SK-N-SH treated with all-trans-retinoic acid at 6 μM for 48 hours (cell line): ENCODE measurements around the gene RPS6KA2.

Experiments
- ATAC-seq: fragments of 200-7000 bp; cut with Tn5 transposase; 3 replicates; pipeline ENCODE4 v1.9.1; 2020; ENCODE audit warnings: mild to moderate bottlenecking, moderate library complexity
- ARNTL ChIP-seq: fragments of 450-650 bp; formaldehyde crosslinking; IDR thresholded peaks from 2 replicates; pipeline ENCODE4 v1.5.0; 2020; ENCODE audit warnings: low read depth, mild to moderate bottlenecking, moderate library complexity, borderline replicate concordance
- BACH2 ChIP-seq: fragments of 250-450 bp; sonication (Bioruptor Pico); IDR thresholded peaks from 2 replicates; pipeline ENCODE4 v1.9.0; 2021; ENCODE audit warnings: mild to moderate bottlenecking, borderline replicate concordance
- CREB5 ChIP-seq: fragments of 250-450 bp; sonication (Bioruptor Pico); IDR thresholded peaks from 2 replicates; pipeline ENCODE4 v1.5.1; 2020; ENCODE audit warnings: low read depth, mild to moderate bottlenecking, moderate library complexity
- CSDC2 ChIP-seq: fragments of 250-450 bp; sonication (Bioruptor Pico); IDR thresholded peaks from 2 replicates; pipeline ENCODE4 v1.5.0; 2020; ENCODE audit warnings: mild to moderate bottlenecking, moderate library complexity
- CSRNP3 ChIP-seq: fragments of 250-450 bp; sonication (Bioruptor Pico); IDR thresholded peaks from 2 replicates; pipeline ENCODE4 v1.5.1; 2021; ENCODE audit warnings: mild to moderate bottlenecking, moderate library complexity
- GLIS3 ChIP-seq: fragments of 250-450 bp; sonication (Bioruptor Pico); IDR thresholded peaks from 2 replicates; pipeline ENCODE4 v1.5.0; 2020; ENCODE audit warnings: mild to moderate bottlenecking, moderate library complexity
- POU6F1 ChIP-seq: fragments of 250-450 bp; sonication (Bioruptor Pico); IDR thresholded peaks from 2 replicates; pipeline ENCODE4 v1.8.0; 2021; ENCODE audit warnings: low read depth, mild to moderate bottlenecking, moderate library complexity, borderline replicate concordance
- PPARA ChIP-seq: fragments of 250-450 bp; sonication (Bioruptor Pico); IDR thresholded peaks from 2 replicates; pipeline ENCODE4 v1.5.0; 2020; ENCODE audit warnings: mild to moderate bottlenecking, borderline replicate concordance
- RARB ChIP-seq: fragments of 250-450 bp; sonication (Bioruptor Pico); IDR thresholded peaks from 2 replicates; pipeline ENCODE4 v1.8.0; 2021; ENCODE audit warnings: mild to moderate bottlenecking, moderate library complexity
- SNAI2 ChIP-seq: fragments of 250-450 bp; sonication (Bioruptor Pico); IDR thresholded peaks from 2 replicates; pipeline ENCODE4 v1.5.0; 2020; ENCODE audit warnings: mild to moderate bottlenecking, moderate library complexity
- TOX ChIP-seq: fragments of 250-450 bp; sonication (Bioruptor Pico); IDR thresholded peaks from 2 replicates; pipeline ENCODE4 v1.8.0; 2021; ENCODE audit warnings: mild to moderate bottlenecking, moderate library complexity, borderline replicate concordance
- TSHZ2 ChIP-seq: fragments of 250-450 bp; sonication (Bioruptor Pico); IDR thresholded peaks from 2 replicates; pipeline ENCODE4 v1.5.0; 2020; ENCODE audit warnings: mild to moderate bottlenecking, moderate library complexity
- ZC3H10 ChIP-seq: fragments of 250-450 bp; sonication (Bioruptor Pico); IDR thresholded peaks from 2 replicates; pipeline ENCODE4 v1.5.1; 2021; ENCODE audit warnings: mild to moderate bottlenecking, moderate library complexity
- ZFP30 ChIP-seq: fragments of 450-650 bp; formaldehyde crosslinking; IDR thresholded peaks from 2 replicates; pipeline ENCODE4 v1.5.0; 2022; ENCODE audit warnings: mild to moderate bottlenecking, moderate library complexity
- ZNF565 ChIP-seq: fragments of 450-650 bp; formaldehyde crosslinking; conservative IDR thresholded peaks from 2 replicates; pipeline ENCODE4 v1.5.0; 2020; ENCODE audit warnings: low read depth, mild to moderate bottlenecking, moderate library complexity
- ZNF70 ChIP-seq: fragments of 450-650 bp; formaldehyde crosslinking; IDR thresholded peaks from 2 replicates; pipeline ENCODE4 v1.5.0; 2020; ENCODE audit warnings: mild to moderate bottlenecking, moderate library complexity
- ZNF8 ChIP-seq: fragments of 450-650 bp; formaldehyde crosslinking; IDR thresholded peaks from 2 replicates; pipeline ENCODE4 v1.5.0; 2020; ENCODE audit warnings: mild to moderate bottlenecking, moderate library complexity

Gene RPS6KA2

GRCh38 chr6:166563805-166564204, 63.2 kb downstream of the RPS6KA2 start (continued):
- TF ChIP-seq TSHZ2: no peak
- TF ChIP-seq SNAI2: no peak
- no peak for TF ChIP-seq POU6F1 (CRISPR knock-in tag)
- no peak for TF ChIP-seq PPARA (CRISPR knock-in tag)

GRCh38 chr6:166563200-166563599, 63.9 kb downstream of the RPS6KA2 start:
- no peak for TF ChIP-seq CREB5 (CRISPR knock-in tag)
- no peak for TF ChIP-seq POU6F1 (CRISPR knock-in tag)
- no peak for TF ChIP-seq ZC3H10
- TF ChIP-seq BACH2 (CRISPR knock-in tag): no peak
- no peak for TF ChIP-seq SNAI2
- TF ChIP-seq CSRNP3 (CRISPR knock-in tag): no peak
- no peak for TF ChIP-seq GLIS3 (CRISPR knock-in tag)
- TF ChIP-seq TOX (CRISPR knock-in tag): no peak
- TF ChIP-seq RARB (CRISPR knock-in tag): no peak
- TF ChIP-seq ARNTL: no peak
- TF ChIP-seq PPARA (CRISPR knock-in tag): no peak
- TF ChIP-seq ZFP30 (CRISPR knock-in tag): no peak
- TF ChIP-seq ZNF565 (CRISPR knock-in tag): no peak
- TF ChIP-seq TSHZ2: no peak
- no peak for TF ChIP-seq ZNF8 (CRISPR knock-in tag)
- no peak for TF ChIP-seq CSDC2
- TF ChIP-seq, all 23 proteins: peak for 0
- ATAC-seq: no peak

- no peak for TF ChIP-seq ZNF70 (CRISPR knock-in tag)
- TF ChIP-seq BACH2 (CRISPR knock-in tag): no peak
- no peak for ATAC-seq
Observed at GRCh38 chr6:166562726-166563125, 64.3 kb downstream of the RPS6KA2 start.
